Left lobe of liver (tissue), 2 donors: ENCODE data around the gene LRCH4. TPM values are rescaled to one million over a fixed set of nuclear protein-coding genes. Genes with fewer than 3 reads are reported as not detected.

Source experiments
- ATAC-seq: fragments of 200-7000 bp; cut with Tn5 transposase; one replicate; pipeline ENCODE4 v1.9.1; 2020; ENCODE audit warnings: mild to moderate bottlenecking, moderate library complexity
- DNase-seq: peaks from one replicate; pipeline ENCODE4 v3.0.0-alpha.2; 2020; ENCODE audit warnings: low spot score
- total RNA-seq: library from RNA; stranded (reverse); gene quantifications from one replicate; pipeline ENCODE4 v1.2.1, GENCODE V29; 2021
- donor health status: DM: no; HTN: no; CAD: no; lungs with moderate emphysema.
- donor health status: DM: no; HTN: yes; CAD: no.

The LRCH4 gene
- total RNA-seq, 1 donor from 2014 or later: 31.6 TPM

DNA sequence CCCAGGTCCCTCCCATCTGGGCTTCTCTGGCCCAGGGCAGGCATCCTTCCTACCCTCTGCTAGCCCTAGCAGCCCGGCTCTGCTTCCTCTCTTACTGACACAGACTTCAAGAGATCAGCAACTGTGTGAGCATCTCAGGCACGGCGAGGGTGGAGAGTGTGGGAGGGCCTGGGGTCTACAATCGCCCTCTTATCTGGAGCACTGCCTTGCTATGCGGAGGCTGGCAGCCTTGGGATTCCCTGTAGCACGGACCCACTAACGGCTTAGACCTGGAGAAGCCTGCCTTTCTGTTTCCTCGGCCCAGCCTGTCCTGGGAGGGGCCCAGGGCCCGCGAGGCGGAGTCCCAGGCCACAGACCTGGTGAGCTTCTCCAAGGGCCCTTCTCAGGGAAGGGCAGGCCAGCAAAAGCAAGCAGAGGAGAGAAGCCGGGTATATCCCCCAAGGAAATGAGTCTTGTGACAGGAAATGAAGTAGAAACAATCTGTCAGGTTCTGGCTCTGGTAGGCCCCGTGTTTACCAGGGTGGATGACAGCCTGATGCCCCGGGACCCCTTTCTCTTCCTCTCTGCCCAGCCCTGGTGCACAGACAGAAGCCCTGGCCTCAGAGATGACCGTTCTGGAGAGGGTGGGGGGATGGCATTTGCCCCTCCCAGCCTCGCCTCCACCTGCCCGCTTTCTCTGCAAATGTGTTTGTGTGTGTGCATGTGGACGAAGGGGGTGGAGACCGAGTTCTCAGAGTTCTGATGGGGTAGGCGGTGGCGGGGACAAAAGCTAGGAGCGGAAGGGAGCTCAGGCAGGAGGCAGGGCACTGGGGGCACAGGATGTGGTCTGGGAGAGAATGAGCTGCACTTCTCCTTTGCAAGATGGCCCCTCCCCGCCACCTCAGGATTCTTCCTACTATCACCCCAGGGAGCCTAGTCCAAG lies 2.5 kb downstream of the LRCH4 start:
- DNase-seq: peak; percentile 57

DNA sequence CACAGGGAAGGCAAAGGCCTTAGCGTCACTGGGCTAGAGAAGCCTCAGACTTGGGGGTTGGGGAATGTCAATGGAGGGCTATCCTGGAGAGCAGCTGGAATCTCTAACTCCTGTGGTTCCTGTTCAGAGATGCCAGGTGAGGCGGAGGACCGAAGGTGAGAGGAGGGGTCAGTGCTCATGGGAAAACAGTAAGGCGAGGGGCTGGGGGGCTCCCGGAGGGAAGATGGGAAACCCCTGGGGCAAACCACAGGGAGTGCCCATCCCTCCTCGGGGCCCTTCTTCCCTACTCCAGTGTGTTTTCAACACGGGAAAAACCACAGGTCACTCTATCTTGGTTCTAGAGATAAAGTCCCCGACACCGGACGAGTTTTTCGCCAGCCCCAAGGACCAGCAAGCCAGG lies 3.3 kb downstream of the LRCH4 start:
- DNase-seq (no peak), ATAC-seq (no peak)

More for the DNA sequence above, 2.5 kb downstream of the LRCH4 start:
- no peak for ATAC-seq

DNA sequence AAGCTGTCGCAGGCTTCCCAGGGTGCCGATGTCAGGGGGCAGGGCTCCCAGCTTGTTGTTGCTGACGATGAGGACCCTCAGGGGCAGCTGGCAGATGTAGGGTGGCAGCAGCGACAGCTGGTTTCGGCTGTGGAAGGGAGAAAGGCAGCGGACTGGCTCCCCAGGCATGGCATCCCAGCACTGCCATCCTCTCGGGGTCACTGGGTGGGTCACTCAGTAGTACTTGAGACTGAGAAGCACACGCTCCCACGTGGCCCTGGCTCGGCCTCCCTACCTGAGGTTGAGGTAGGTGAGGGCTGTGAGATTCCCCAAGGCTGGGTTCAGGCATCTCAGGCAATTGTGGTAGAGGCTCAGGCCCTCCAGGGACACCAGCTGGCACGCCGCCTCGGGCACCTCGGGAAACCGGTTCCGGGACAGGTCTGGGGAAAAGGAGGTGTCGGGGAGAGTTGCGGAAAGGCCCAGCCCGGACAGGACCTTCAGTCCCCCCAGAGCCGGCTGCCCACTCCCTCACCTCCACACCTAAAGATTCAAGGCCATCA lies 3.8 kb downstream of the LRCH4 start:
- DNase-seq: peak; percentile 46
- ATAC-seq: no peak

DNA sequence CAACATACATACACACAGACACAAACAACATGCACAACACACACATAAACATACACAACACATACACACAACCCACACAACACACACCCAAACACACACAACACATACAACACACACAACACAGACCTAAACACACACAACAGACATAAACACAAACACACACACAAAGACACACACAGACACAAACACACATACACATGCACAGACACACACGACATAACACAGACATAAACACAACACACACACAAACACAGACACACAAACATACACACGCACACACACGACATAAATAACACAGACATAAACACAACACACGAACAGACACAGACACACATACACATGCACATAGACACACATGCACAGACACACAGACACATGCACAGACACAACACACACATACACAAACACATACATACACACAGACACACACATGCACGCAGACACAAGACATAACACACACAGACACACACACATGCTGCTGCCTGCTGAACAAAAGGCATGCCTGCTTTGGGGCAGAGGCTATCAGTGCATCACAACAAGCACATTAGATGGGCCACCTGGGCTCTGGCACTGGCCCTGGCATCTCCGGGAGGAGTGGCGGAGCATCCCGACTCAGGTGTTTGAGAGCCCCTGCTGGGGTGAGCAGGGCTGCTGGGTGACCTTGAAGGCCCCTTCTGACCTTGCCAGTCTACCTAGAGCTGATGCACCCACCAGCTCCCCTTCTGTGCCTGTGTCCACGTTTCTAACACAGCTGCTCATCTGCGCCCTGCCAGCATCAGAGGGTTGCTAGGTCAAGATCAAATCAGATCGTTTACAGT lies 5.3 kb downstream of the LRCH4 start:
- peak; percentile 42 for DNase-seq
- no peak for ATAC-seq

DNA sequence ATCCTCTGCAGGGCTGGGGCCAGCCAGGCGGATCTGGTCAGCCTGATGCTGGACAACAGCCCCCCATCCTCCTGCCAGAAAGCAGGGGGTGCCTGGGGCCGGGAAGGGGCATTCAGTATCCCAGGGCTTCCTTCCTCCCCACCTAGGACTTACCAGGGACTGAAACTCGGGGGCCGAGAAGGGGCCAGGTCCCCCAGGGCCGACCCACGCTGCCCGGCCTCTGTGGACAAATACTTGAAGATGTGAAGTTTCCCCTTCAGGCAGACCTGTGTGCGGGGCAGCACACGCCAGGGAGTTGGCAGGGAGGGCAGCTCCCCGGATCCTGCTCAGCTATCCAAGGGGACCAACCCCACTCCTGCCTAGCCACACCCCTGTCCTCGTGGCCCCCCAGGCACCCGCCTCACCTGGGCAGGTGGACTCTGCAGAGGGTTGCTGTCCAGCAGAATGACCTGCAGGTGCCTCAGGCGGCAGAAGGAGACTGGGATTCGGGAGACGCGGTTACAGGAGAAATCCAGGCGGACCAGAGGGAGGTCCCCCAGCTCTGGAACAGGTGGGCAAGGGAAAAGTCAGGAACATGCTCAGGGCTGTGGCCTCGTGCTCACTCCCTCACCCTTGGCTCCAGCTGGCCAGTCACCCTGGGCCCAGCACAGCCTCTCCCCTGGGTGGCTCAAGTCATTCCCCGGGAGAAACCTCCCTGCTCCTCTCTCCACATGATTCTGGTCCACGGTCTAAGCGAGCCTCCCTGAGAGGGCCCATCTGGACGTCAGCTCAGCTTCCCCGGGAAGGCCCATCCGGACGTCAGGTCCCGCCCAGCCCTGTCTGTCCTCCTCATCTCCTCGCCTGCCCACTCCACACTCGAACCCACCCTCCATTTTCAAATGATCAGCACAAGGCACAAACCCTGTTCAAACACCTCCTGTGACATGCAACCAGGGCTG lies 7.4 kb downstream of the LRCH4 start:
- ATAC-seq: no peak
- DNase-seq: no peak

DNA sequence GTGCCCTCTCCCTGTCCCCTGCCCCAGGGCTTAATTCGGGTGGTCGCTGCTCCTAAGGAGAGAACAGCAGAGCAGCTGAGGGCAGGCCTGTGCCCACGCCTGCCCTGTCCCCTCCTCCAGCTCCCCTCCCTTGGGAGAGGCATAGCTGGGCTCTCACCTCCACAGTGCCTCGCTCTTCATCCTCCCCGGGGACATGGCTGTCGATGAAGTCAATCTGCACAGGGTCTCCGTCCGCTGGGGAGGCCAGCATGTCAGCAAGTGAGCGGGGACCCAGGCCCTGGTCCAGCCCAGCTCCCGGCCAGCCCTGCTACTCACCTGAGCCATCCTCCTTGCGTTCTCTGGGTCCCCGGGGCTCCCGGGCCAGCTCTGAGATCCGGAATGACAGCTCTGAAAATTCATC lies 8.4 kb downstream of the LRCH4 start:
- ATAC-seq: no peak
- no peak for DNase-seq

DNA sequence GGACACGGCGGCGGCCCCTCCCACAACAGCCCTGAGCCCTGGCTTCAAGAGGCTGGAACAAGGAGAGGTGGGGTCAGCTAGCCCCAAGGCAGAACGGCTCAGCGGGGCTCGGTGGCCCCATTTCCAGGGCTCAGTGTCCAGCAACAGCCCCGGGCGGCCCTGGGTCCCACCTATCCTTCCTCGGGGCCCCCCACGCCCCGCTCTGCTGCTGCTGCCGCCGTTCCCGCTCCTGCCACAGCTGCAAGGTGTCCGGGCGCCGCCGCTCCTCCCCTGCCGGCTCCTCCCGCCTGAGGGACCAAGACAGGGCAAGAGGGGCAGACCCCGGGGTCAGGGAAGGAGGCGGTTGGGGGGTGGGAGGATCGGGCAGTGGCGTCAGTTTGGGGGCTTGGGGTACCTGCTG lies 8.8 kb downstream of the LRCH4 start:
- ATAC-seq: no peak
- no peak for DNase-seq

DNA sequence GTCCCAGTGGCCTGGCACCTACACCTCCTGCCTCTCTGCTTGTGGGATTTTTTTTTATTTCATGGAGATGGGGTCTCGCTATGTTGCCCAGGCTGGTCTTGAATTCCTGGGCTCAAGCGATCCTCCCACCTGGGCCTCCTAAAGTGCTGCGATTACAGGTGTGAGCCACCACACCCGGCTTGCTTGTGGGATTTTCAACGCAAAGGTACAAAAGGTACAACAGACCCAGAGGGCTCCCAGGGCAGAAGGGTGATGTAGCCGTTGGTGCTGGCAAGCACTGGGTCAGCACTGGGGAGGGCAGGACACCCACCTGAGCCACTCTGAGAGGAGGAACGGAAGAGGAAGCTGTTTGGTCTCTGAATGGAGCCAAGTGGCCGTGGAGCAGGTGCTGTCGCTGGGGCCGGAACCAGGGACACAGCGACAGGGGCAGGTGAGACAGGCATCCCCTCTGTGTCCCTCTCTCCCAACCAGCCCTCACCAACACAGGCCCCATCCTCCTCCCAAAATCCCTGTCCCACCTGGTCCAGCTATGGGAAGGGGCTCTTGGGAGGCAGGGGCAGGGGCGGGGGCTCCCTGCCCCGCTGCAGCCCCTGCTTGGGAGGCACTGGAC lies 9.4 kb downstream of the LRCH4 start:
- ATAC-seq (no peak), DNase-seq (no peak)

DNA sequence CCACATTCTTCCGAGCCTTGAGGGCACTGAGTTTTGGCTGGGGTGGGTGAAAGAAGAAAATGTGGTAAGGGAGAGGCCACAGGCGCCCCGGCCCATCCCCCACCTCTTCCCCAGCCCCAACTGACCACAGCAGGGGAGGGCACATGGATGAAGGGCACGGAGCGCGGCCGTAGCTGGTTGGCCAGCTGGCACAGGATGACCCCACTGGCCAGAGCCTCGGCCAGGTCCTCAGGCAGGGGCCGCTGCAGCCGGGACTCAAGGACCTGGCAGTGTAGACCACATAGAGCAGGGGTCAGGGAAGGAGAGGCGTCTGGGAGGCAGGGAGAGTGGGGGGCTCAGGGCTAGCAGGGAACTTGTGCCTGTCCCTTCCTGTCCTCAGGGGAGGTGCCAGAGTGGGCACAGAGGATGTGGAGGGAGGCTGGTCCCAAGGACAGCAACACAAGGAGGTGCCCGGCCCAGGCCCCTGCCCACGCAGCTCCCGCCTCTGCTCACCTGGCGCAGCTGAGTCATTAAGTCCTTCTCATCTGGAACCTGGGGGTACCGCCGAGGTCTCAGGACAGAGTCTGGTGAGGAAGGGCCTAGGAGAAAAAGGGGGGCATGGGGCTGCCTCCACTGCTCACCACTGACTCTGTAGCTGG lies 10.1 kb downstream of the LRCH4 start:
- ATAC-seq (peak; percentile 21), DNase-seq (peak; percentile 68)

DNA sequence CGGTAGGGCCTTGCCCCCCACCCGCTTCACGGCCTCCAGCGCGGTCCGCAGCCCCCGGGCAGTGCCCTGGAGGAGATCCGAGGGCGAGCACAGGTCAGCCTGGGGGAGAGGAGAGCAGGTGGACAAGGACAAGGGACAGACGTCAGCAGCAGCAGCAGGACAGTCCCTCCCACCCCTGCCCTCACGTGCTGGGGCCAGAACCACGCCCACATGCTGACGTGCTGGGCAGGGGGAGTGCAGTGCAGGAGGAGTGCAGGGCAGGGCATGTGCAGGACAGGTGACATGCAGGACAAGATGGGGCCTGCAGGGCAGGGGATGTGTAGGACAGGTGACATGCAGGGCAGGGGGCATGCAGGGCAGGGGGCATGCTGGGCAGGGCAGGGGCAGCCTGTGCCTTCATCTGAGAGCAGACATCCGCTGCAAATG lies 10.7 kb downstream of the LRCH4 start:
- DNase-seq (peak; percentile 95), ATAC-seq (peak; percentile 69)

DNA sequence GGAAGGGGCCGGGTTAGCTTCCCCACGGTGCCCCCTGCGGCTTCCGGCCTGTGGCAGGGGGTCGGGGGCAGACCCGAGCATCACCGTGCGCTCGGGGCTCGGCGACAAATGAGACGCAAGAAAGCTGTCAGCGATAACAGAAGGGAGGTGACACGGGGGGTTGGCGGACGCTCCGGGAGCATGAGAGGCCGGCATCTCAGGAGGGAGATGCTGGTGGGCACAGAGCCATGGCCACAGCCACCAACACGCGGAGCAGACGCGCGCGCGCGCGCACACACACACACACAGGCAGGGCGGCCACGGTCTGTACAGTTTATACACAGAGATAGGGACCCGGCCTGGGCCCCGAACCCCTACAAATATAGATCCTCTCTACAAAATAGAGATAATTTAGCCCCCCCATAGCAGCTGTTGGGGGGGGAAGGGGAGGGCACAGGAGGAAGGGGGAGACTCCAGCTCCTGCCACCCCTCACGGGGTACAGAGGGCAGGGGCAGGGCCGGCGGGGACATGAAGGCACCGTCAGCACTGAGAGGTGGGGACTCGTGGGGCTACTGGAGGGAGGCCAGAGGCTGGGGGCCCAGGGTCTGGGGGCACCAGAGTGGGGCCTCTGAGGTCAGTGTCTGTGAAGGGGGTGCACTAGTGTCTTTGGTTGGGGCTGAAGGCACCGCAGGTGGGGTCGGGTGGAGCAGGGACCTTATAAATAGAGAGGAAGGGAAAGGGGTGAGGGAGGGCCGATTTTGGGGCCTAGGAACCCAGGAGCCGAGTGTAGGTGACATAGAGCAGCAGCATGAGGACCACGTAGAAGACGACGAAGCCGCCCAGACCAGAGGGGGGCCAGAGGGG lies 11.3 kb downstream of the LRCH4 start:
- DNase-seq (peak; percentile 50), ATAC-seq (no peak)

DNA sequence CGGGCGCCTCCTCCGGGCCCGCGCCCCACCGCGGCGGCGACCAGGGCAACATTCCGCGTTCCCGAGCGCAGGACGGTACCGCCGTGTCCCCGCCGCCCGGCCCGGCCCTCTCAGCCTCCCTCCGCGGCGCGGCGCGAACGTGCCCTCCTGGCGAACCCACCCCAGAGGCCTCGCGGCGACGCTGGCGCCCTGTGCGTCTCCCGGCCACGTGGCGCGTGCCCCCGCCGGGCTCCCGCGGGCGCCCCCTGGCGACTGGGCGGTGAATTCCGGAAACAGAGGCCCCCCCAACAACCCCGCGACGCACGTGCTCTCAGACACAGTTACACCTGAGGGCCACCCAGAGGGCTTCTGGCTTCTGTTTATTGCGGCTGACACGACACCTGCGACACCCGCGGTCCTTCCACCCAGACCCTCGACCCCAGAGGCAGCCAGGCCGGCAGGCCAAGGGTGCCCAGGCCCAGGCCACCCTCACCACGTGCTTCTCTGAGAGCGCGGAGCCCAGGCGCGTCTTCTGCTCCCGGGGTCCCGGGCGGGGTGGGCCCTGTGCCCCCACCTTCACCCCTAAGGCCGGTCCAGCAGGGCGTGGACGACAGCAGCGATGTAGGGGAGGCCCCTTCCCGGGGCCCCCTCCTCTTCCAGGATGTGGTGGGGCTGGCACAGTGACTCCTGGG lies 12.1 kb downstream of the LRCH4 start, which contains the start of gene SAP25:
SAP25 (minus strand) TSS at position 210 of the 671 bp plus-strand sequence; CDS start at position 52, 158 bp downstream.
- ATAC-seq: no peak
- peak; percentile 50 for DNase-seq

DNA sequence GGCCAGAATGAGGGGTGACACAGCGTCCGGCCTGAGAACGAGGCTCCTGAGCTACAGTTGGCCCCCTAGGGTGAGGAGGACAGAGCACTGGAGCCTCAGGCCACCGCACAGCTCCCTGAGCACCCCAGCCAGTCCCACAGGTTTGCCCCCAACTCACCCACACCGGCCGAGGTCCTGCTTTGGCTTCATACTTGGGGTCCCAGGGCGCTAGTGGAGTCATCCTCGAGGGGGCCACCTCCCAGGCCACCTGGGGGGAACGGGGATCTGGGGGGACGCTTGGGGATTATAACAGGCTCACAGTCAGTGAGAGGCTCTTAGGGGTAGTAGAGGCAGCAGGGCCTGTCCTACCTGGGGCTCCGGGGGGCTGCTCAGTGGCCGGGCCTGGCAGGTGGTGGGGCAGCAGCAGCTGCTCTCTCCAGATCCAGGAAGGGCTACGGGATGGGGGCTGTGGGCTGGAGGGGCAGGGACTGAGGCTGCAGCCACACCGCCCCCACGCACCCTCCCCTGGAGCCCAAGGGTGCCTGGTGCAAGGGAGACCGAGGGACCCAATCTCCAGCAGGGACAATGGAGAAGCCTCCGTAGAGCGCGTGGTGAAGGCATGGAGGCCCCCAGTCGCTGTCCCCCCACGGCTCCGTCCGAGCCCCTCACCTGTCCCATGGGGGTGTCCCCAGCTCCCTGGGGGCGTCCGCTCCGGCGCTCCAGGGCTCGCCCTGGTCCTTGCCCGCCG lies 12.8 kb downstream of the LRCH4 start:
- ATAC-seq (no peak), DNase-seq (no peak)

DNA sequence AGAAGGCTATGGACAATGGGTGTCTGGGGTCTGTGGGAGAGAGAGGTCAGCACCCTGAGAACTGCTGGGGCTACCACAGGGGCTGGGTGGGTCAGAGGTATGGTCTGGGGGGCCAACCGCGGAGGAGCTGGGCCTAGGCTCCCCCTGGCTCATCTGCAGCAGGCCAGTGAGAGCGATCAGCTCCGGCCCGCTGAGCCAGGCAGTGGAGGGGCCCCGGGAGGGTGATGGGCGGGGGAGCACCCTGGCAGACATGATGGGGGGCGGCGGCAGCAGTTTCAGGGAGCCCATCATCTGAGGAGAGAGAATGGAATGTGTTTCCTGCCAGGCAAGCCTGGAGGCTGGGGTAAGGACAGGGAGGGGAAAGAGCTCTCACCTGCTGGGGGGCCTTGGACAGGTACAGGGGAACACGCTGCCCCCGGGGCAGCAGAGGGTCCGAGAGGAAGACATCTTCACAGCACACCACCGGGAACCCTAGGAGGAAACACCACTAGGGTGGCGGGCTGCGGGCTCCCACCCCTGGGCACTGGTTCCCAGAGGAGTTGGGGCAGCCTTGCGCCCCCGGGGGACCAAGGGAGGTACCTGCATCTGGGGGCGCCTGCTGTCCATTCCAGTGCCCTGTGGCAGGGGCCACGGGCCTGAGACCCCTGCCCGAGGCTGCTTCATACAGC lies 13.5 kb downstream of the LRCH4 start:
- DNase-seq (no peak), ATAC-seq (no peak)

DNA sequence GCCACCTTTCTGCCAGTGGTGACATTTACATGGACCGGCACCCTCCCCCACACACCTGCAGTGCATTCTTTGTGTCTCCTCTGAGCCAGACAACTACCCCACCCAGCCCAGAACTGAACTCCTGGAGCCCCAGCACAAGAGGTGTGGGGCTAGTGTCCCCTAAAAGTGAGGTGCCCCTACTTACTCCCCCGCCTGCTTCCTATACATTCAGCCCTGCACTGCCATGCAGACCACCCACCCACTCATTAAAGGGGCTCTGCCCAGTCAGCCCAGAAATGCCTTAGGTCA lies 14.2 kb downstream of the LRCH4 start:
- ATAC-seq: no peak
- no peak for DNase-seq

DNA sequence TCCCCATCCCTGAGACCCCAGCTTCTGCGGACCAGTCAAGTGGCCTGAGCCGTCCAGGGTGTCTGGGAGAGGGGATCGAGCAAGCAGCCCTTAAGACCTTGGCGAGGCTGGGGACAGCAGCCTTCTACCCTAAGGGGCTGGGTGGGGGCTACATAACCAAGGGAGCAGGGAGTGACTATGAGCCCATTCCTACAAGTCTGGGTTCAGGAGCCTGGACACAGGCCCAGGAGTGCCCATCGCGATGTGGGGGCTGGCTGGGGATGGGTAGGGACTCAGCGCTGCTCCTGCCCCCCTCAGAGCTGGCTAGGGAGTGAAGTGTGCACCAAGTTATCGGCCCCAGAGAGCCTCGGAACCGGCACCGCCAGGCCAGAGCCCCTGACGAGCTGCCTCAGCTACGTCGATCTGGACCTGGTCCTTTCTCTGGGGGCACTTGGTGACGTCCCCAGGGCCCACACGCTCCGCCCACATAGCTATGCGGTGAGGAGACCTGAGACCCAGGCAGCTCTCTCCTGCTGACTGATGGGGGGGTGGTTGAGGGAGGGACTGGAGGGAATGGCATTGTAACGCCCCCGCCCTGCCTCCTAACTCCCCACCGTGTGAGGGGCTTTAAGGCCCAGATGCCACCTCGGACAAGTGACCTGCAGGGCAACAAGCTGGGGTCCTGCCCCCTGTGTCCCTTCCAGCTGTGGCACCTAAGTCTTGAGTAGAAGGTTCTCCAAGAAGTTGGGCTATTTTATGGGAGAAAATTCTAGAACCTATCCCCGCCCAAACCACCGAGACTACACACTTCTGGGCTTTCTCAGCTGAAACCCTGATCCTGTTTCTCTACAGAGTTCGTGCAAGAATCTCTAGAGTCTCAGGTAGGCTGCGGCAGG lies 14.7 kb downstream of the LRCH4 start:
- ATAC-seq: no peak

More for the DNA sequence above, 14.7 kb downstream of the LRCH4 start:
- DNase-seq: peak; percentile 73
